Measurements from ENCODE around the gene IRX6. TPM values are rescaled to one million over a fixed set of nuclear protein-coding genes. Genes with fewer than 3 reads are reported as not detected.

Gene IRX6
- total RNA-seq, 1 experiment from 2014 or later: not detected

- Histone ChIP-seq H3K36me3 (ENCODE audit: low read depth) (no peaks in the 10 kb centered on the region), H3K79me2 (ENCODE audit: low read depth) (no peaks in the 10 kb centered on the region), H3F3A (ENCODE audit: insufficient read depth, low read depth) (peaks cover 12% of the 10 kb centered on the region), H3K27me3 (ENCODE audit: insufficient read depth, low read depth) (no peaks in the 10 kb centered on the region), H3K4me2 (no peak overlapping the region), H3K9me3 (ENCODE audit: insufficient read depth, low read depth) (no peaks in the 10 kb centered on the region), H4K20me1 (ENCODE audit: insufficient read depth) (no peaks in the 10 kb centered on the region), H2AFZ (no peak overlapping the region), H3K4me3 (no peak overlapping the region), H3K27ac (no peak overlapping the region), H3K9me2 (ENCODE audit: insufficient read depth) (no peaks in the 10 kb centered on the region), H3K4me1 (replicated peaks; ENCODE audit: insufficient read depth) (peaks cover 24% of the 10 kb centered on the region)
- DNase-seq: no peak
- no TSS peak for BruUV-seq (replicated peaks)
- intact Hi-C loops (cut with micrococcal nuclease; ENCODE audit: unreplicated experiment): no loop called here
- CTCF ChIA-PET: no interaction called here
- POLR2A ChIA-PET (ENCODE audit: unreplicated experiment): no interaction called here
- no peak for TF ChIP-seq EZH2 (IDR thresholded peaks at IDR 0.05; ENCODE audit: low read depth)
- TF ChIP-seq CTCF (conservative IDR thresholded peaks at IDR 0.05): no peak
Measured at GRCh38 chr16:55294931-55295342, 29.1 kb upstream of the IRX6 start.

- Histone ChIP-seq H3K4me3 (peak overlapping the region; percentile 13; the same call in 1 of the 2 replicates), H3K4me2 (peak overlapping the region; percentile 65), H3K4me1 (replicated peaks; ENCODE audit: insufficient read depth) (peaks cover 24% of the 10 kb centered on the region), H3K27me3 (ENCODE audit: insufficient read depth, low read depth) (no peaks in the 10 kb centered on the region), H4K20me1 (ENCODE audit: insufficient read depth) (no peaks in the 10 kb centered on the region), H3K27ac (peak overlapping the region; percentile 89), H3K9me2 (ENCODE audit: insufficient read depth) (no peaks in the 10 kb centered on the region), H2AFZ (peak overlapping the region; percentile 6; the same call in 1 of the 2 replicates), H3K36me3 (ENCODE audit: low read depth) (no peaks in the 10 kb centered on the region), H3K9me3 (ENCODE audit: insufficient read depth, low read depth) (no peaks in the 10 kb centered on the region), H3K79me2 (ENCODE audit: low read depth) (no peaks in the 10 kb centered on the region), H3F3A (ENCODE audit: insufficient read depth, low read depth) (peaks cover 12% of the 10 kb centered on the region)
- no peak for TF ChIP-seq CTCF (conservative IDR thresholded peaks at IDR 0.05)
- TF ChIP-seq EZH2 (IDR thresholded peaks at IDR 0.05; ENCODE audit: low read depth): no peak
- DNase-seq: peak; percentile 1 to 86
- ChIA-PET CTCF (no interaction called here), POLR2A (ENCODE audit: unreplicated experiment) (no interaction called here)
- BruUV-seq (replicated peaks): no TSS peak
- intact Hi-C loops (cut with micrococcal nuclease; ENCODE audit: unreplicated experiment): no loop called here
Measured at GRCh38 chr16:55297062-55297909, 26.7 kb upstream of the IRX6 start.

- H3K27me3 ChIP-seq (ENCODE audit: insufficient read depth, low read depth): no peaks in the 10 kb centered on the region
- peak overlapping the region; percentile 6; the same call in 1 of the 2 replicates for H2AFZ ChIP-seq
- peak overlapping the region; percentile 65 for H3K4me2 ChIP-seq
- intact Hi-C loops (cut with micrococcal nuclease; ENCODE audit: unreplicated experiment): no loop called here
- TF ChIP-seq CTCF (conservative IDR thresholded peaks at IDR 0.05) (no peak), EZH2 (IDR thresholded peaks at IDR 0.05; ENCODE audit: low read depth) (no peak)
- no peaks in the 10 kb centered on the region for H3K9me2 ChIP-seq (ENCODE audit: insufficient read depth)
- no peak overlapping the region for H3K4me3 ChIP-seq
- POLR2A ChIA-PET (ENCODE audit: unreplicated experiment): no interaction called here
- H3K79me2 ChIP-seq (ENCODE audit: low read depth): no peaks in the 10 kb centered on the region
- H3F3A ChIP-seq (ENCODE audit: insufficient read depth, low read depth): peaks cover 12% of the 10 kb centered on the region
- no peaks in the 10 kb centered on the region for H4K20me1 ChIP-seq (ENCODE audit: insufficient read depth)
- CTCF ChIA-PET: no interaction called here
- no TSS peak for BruUV-seq (replicated peaks)
- H3K27ac ChIP-seq: peak overlapping the region; percentile 89
- peaks cover 24% of the 10 kb centered on the region for H3K4me1 ChIP-seq (replicated peaks; ENCODE audit: insufficient read depth)
- H3K9me3 ChIP-seq (ENCODE audit: insufficient read depth, low read depth): no peaks in the 10 kb centered on the region
- H3K36me3 ChIP-seq (ENCODE audit: low read depth): no peaks in the 10 kb centered on the region
- DNase-seq: peak in 1 of 2 experiments; percentile 82
Measured at GRCh38 chr16:55297910-55298479, 26.0 kb upstream of the IRX6 start.

Measured in PC-9 (cell line).